Effector memory CD4-positive, alpha-beta T cell (primary cell): ENCODE measurements around the gene NFIB.

ENCODE experiments used
- DNase-seq, 3 donors: peaks; one replicate each; pipeline ENCODE4 v3.0.0-alpha.2; 2020
- H3K27ac ChIP-seq: 2 replicates; pipeline ENCODE4 v1.7.0; 2013; ENCODE audit warnings: mild to moderate bottlenecking, low read length, moderate library complexity; ENCODE audit not compliant: insufficient read depth, poor library complexity, severe bottlenecking
- H3K27me3 ChIP-seq: replicated peaks from 2 replicates; pipeline ENCODE4 v1.7.0; 2013; ENCODE audit warnings: mild to moderate bottlenecking, low read length; ENCODE audit not compliant: insufficient read depth, control insufficient read depth, poor library complexity, severe bottlenecking
- H3K36me3 ChIP-seq: 2 replicates; pipeline ENCODE4 v1.7.0; 2013; ENCODE audit warnings: mild to moderate bottlenecking, low read length, moderate library complexity; ENCODE audit not compliant: control insufficient read depth, insufficient read depth
- H3K4me1 ChIP-seq: 2 replicates; pipeline ENCODE4 v1.7.0; 2013; ENCODE audit warnings: low read length, mild to moderate bottlenecking; ENCODE audit not compliant: control insufficient read depth, insufficient read depth, poor library complexity, severe bottlenecking
- H3K4me3 ChIP-seq: 2 replicates; pipeline ENCODE4 v1.7.0; 2013; ENCODE audit warnings: low read length, low read depth, mild to moderate bottlenecking; ENCODE audit not compliant: insufficient read depth, poor library complexity, severe bottlenecking
- H3K9me3 ChIP-seq: 2 replicates; pipeline ENCODE4 v1.7.0; 2013; ENCODE audit warnings: mild to moderate bottlenecking, low read length, moderate library complexity; ENCODE audit not compliant: control insufficient read depth

NFIB gene

GRCh38 chr9:14131356-14132088 is 182.4 kb downstream of the NFIB start:
- no peak overlapping the region for H3K27ac ChIP-seq
- DNase-seq: no peak
- no peaks in the 10 kb centered on the region for H3K36me3 ChIP-seq
- no peaks in the 10 kb centered on the region for H3K27me3 ChIP-seq
- no peak overlapping the region for H3K4me3 ChIP-seq
- H3K9me3 ChIP-seq: no peaks in the 10 kb centered on the region
- no peaks in the 10 kb centered on the region for H3K4me1 ChIP-seq

DNA sequence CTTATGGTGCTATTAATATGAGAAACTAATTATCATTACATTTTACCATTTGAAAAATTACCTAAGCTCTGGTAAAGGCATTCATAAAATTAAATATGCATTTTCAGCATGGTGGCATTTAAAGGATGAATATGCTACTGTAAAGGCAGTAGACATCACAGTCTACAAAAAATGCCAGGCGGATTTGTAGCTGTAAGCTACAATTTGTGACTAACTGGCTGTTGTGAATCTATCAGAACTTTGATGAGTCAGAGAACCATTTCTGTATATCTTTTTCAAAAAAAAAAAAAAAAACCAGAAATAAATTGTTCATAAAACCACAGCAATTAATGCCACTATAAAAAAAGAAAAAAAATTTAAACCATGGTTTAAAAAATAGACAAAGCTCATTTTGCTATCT is 186.3 kb downstream of the NFIB start:
- DNase-seq: no peak
- no peaks in the 10 kb centered on the region for H3K9me3 ChIP-seq

GRCh38 chr9:14119694-14120514 is 194.0 kb downstream of the NFIB start:
- DNase-seq: no peak
- no peaks in the 10 kb centered on the region for H3K4me1 ChIP-seq
- no peaks in the 10 kb centered on the region for H3K9me3 ChIP-seq
- H3K27me3 ChIP-seq: no peaks in the 10 kb centered on the region
- no peak overlapping the region for H3K27ac ChIP-seq
- no peaks in the 10 kb centered on the region for H3K36me3 ChIP-seq
- no peak overlapping the region for H3K4me3 ChIP-seq

More for the DNA sequence above, 186.3 kb downstream of the NFIB start:
- Histone ChIP-seq H3K27ac (no peak overlapping the region), H3K4me1 (no peaks in the 10 kb centered on the region), H3K4me3 (no peak overlapping the region), H3K27me3 (no peaks in the 10 kb centered on the region), H3K36me3 (no peaks in the 10 kb centered on the region)

- Histone ChIP-seq H3K4me1 (no peaks in the 10 kb centered on the region), H3K9me3 (no peaks in the 10 kb centered on the region), H3K27me3 (no peaks in the 10 kb centered on the region), H3K27ac (no peak overlapping the region), H3K4me3 (no peak overlapping the region), H3K36me3 (no peaks in the 10 kb centered on the region)
- no peak for DNase-seq
Measured at GRCh38 chr9:14112226-14112625, 201.7 kb downstream of the NFIB start.

- Histone ChIP-seq H3K4me3 (no peak overlapping the region), H3K9me3 (no peaks in the 10 kb centered on the region), H3K4me1 (no peaks in the 10 kb centered on the region), H3K27ac (no peak overlapping the region), H3K36me3 (no peaks in the 10 kb centered on the region), H3K27me3 (no peaks in the 10 kb centered on the region)
- no peak for DNase-seq
Measured at GRCh38 chr9:14111696-14112095, 202.2 kb downstream of the NFIB start.

- Histone ChIP-seq H3K4me3 (no peak overlapping the region), H3K36me3 (no peaks in the 10 kb centered on the region), H3K27me3 (no peaks in the 10 kb centered on the region), H3K9me3 (no peaks in the 10 kb centered on the region), H3K27ac (no peak overlapping the region), H3K4me1 (no peaks in the 10 kb centered on the region)
- DNase-seq: no peak
Measured at GRCh38 chr9:14107977-14108376, 206.0 kb downstream of the NFIB start.

GRCh38 chr9:14107495-14107894 is 206.4 kb downstream of the NFIB start:
- Histone ChIP-seq H3K27ac (no peak overlapping the region), H3K36me3 (no peaks in the 10 kb centered on the region), H3K4me1 (no peaks in the 10 kb centered on the region), H3K27me3 (no peaks in the 10 kb centered on the region), H3K4me3 (no peak overlapping the region), H3K9me3 (no peaks in the 10 kb centered on the region)
- no peak for DNase-seq

- Histone ChIP-seq H3K27ac (no peak overlapping the region), H3K36me3 (no peaks in the 10 kb centered on the region), H3K9me3 (no peaks in the 10 kb centered on the region), H3K4me3 (no peak overlapping the region), H3K4me1 (no peaks in the 10 kb centered on the region), H3K27me3 (no peaks in the 10 kb centered on the region)
- DNase-seq: no peak
Measured at GRCh38 chr9:14106699-14107098, 207.2 kb downstream of the NFIB start.

DNA sequence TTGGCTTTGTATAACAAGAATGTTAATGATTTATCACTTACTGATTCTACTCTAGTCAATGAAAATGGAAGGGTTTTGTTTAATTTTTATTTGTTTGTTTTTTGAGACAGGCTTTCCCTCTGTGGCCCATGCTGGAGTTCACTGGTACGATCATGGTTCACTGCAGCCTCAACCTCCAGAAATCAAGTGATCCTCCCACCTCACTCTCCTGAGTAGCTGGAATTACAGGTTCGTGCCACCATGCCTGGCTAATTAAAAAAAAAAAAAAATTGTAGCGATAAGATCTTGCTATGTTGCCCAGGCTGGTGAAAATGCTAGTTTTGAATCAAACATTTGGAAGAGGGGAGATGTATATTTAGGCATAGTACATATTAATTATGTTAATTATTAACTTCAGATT is 209.4 kb downstream of the NFIB start:
- no peak for DNase-seq
- Histone ChIP-seq H3K27ac (no peak overlapping the region), H3K36me3 (no peaks in the 10 kb centered on the region), H3K4me1 (no peaks in the 10 kb centered on the region), H3K9me3 (no peaks in the 10 kb centered on the region), H3K4me3 (no peak overlapping the region), H3K27me3 (no peaks in the 10 kb centered on the region)

GRCh38 chr9:14103115-14103514 is 210.8 kb downstream of the NFIB start:
- no peaks in the 10 kb centered on the region for H3K36me3 ChIP-seq
- no peak overlapping the region for H3K4me3 ChIP-seq
- H3K9me3 ChIP-seq: no peaks in the 10 kb centered on the region
- H3K27ac ChIP-seq: no peak overlapping the region
- H3K4me1 ChIP-seq: no peaks in the 10 kb centered on the region
- no peak for DNase-seq
- H3K27me3 ChIP-seq: no peaks in the 10 kb centered on the region
